ENCODE measurements around the gene TTC34.

DNA sequence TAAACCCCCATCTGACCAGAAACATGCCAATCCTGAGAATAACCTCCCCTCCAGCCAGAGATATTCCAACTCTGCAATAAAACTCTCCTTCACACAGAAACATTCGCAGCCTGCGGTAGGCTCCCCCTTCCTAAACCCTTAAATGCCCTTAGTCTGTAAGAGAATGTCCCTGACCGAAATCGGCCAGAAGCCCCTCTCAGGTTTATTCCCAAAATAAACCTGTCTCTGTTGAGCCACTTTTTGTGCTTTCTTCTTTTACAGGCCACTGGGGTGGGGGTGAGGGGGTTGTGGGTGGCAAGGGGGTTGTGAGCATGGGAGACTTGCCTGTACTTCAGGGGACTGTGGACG is 210.3 kb downstream of the TTC34 start:
- TF ChIP-seq, protein P1, sequence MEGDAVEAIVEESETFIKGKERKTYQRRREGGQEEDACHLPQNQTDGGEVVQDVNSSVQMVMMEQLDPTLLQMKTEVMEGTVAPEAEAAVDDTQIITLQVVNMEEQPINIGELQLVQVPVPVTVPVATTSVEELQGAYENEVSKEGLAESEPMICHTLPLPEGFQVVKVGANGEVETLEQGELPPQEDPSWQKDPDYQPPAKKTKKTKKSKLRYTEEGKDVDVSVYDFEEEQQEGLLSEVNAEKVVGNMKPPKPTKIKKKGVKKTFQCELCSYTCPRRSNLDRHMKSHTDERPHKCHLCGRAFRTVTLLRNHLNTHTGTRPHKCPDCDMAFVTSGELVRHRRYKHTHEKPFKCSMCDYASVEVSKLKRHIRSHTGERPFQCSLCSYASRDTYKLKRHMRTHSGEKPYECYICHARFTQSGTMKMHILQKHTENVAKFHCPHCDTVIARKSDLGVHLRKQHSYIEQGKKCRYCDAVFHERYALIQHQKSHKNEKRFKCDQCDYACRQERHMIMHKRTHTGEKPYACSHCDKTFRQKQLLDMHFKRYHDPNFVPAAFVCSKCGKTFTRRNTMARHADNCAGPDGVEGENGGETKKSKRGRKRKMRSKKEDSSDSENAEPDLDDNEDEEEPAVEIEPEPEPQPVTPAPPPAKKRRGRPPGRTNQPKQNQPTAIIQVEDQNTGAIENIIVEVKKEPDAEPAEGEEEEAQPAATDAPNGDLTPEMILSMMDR (IDR thresholded peaks at IDR 0.05): no peak
- no peak for TF ChIP-seq POLR2A (IDR thresholded peaks at IDR 0.05)

All from esophagus squamous epithelium (tissue), 4 donors.